ENCODE data around the gene ACOX3.

ACOX3 gene

GRCh38 chr4:8370835-8371595 lies 69.5 kb downstream of the ACOX3 start:
- no peak for DNase-seq

GRCh38 chr4:8370106-8370787 lies 70.3 kb downstream of the ACOX3 start:
- no peak for DNase-seq

GRCh38 chr4:8369426-8370105 lies 71.0 kb downstream of the ACOX3 start:
- DNase-seq: no peak

GRCh38 chr4:8368998-8369397 lies 71.5 kb downstream of the ACOX3 start:
- no peak for DNase-seq

GRCh38 chr4:8368061-8368481 lies 72.5 kb downstream of the ACOX3 start:
- no peak for DNase-seq

- no peak for DNase-seq
These were observed 73.9 kb downstream of the ACOX3 start for GRCh38 chr4:8366601-8367000.

GRCh38 chr4:8365951-8366350 lies 74.6 kb downstream of the ACOX3 start:
- DNase-seq: no peak

GRCh38 chr4:8365353-8365752 lies 75.2 kb downstream of the ACOX3 start:
- no peak for DNase-seq

GRCh38 chr4:8364848-8365350 lies 75.6 kb downstream of the ACOX3 start:
- no peak for DNase-seq

GRCh38 chr4:8364141-8364540 lies 76.4 kb downstream of the ACOX3 start:
- DNase-seq: no peak

- DNase-seq: no peak
These were observed 78.0 kb downstream of the ACOX3 start for GRCh38 chr4:8362483-8362882.

- DNase-seq: no peak
These were observed 81.3 kb downstream of the ACOX3 start for GRCh38 chr4:8359193-8359592.

GRCh38 chr4:8356856-8357255 lies 83.7 kb downstream of the ACOX3 start:
- DNase-seq: no peak

- DNase-seq: no peak
These were observed 84.5 kb downstream of the ACOX3 start for GRCh38 chr4:8355864-8356565.

- no peak for DNase-seq
These were observed 85.2 kb downstream of the ACOX3 start for GRCh38 chr4:8355306-8355705.

- DNase-seq: no peak
These were observed 86.5 kb downstream of the ACOX3 start for GRCh38 chr4:8353912-8354453.

- DNase-seq: no peak
These were observed 87.3 kb downstream of the ACOX3 start for GRCh38 chr4:8353158-8353669.

- DNase-seq: no peak
These were observed 88.0 kb downstream of the ACOX3 start for GRCh38 chr4:8352368-8353157.

- DNase-seq: no peak
These were observed 88.6 kb downstream of the ACOX3 start for GRCh38 chr4:8351931-8352367.

- DNase-seq: no peak
These were observed 89.6 kb downstream of the ACOX3 start for GRCh38 chr4:8350841-8351461.

- DNase-seq: no peak
These were observed 90.2 kb downstream of the ACOX3 start for GRCh38 chr4:8350352-8350751.

All from NCI-H146 (cell line).